Spleen (tissue), 11 donors: ENCODE results near the gene PDPR. TPM values are rescaled to one million over a fixed set of nuclear protein-coding genes. Genes with fewer than 3 reads are reported as not detected.
A peak's percentile ranks its signal among the peaks of the same experiment; 100 is the strongest.

ENCODE experiments used
- DNase-seq: peaks from one replicate; pipeline ENCODE4 v3.0.0-alpha.2; 2020
- H3K27ac ChIP-seq, 8 donors: fragments of 200-600 bp; sonication (generic) in 7 of 8; 1 replicate in 4 of 8; 2 replicates in 4 of 8; pipeline versions ENCODE4 v1.5.0 to v1.8.0; 2016 to 2021; ENCODE audit warnings: inconsistent platforms in 4 of 8, mild to moderate bottlenecking in 4 of 8, moderate library complexity in 1 of 8
- H3K27me3 ChIP-seq, 7 donors: fragments of 200-600 bp; sonication (generic) in 6 of 7; replicated peaks in 1 of 7; 1 replicate in 4 of 7; 2 replicates in 3 of 7; pipeline versions ENCODE4 v1.5.0 to v1.8.0; 2016 to 2021; ENCODE audit warnings: inconsistent platforms in 3 of 7, mild to moderate bottlenecking in 1 of 7
- H3K36me3 ChIP-seq, 6 donors: fragments of 200-600 bp; sonication (generic) in 5 of 6; 1 replicate in 4 of 6; 2 replicates in 2 of 6; pipeline versions ENCODE4 v1.5.0 to v1.8.0; 2016 to 2021; ENCODE audit warnings: inconsistent platforms in 2 of 6
- H3K4me1 ChIP-seq, 6 donors: fragments of 200-600 bp; sonication (generic) in 5 of 6; 1 replicate in 3 of 6; 2 replicates in 3 of 6; pipeline versions ENCODE4 v1.5.0 to v1.8.0; 2016 to 2021; ENCODE audit warnings: inconsistent platforms in 3 of 6
- H3K4me3 ChIP-seq, 8 donors: fragments of 200-600 bp; sonication (generic) in 7 of 8; 1 replicate in 4 of 8; 2 replicates in 4 of 8; pipeline versions ENCODE4 v1.5.0 to v1.8.0; 2016 to 2021; ENCODE audit warnings: inconsistent platforms in 4 of 8, mild to moderate bottlenecking in 4 of 8, moderate library complexity in 2 of 8
- H3K9me3 ChIP-seq, 8 donors: fragments of 200-600 bp; sonication (generic) in 7 of 8; 1 replicate in 4 of 8; 2 replicates in 4 of 8; pipeline versions ENCODE4 v1.5.0 to v1.8.0; 2016 to 2021; ENCODE audit warnings: inconsistent platforms in 4 of 8
- CTCF ChIP-seq, 11 experiments: fragments of 200-600 bp in 7 of 11; fragments of 450-650 bp in 4 of 11; sonication (generic) in 4 of 11; IDR thresholded peaks in 8 of 11; conservative IDR thresholded peaks in 3 of 11; 1 replicate in 7 of 11; 2 replicates in 4 of 11; pipeline versions ENCODE4 v1.4.0 to v1.8.0; 2016 to 2021; ENCODE audit warnings: antibody characterized with exemption in 11 of 11, inconsistent platforms in 4 of 11, mild to moderate bottlenecking in 1 of 11
- POLR2A ChIP-seq, 3 donors: fragments of 450-650 bp; IDR thresholded peaks; one replicate each; pipeline ENCODE4 v1.5.1; 2017; ENCODE audit warnings: antibody characterized with exemption in 3 of 3, mild to moderate bottlenecking in 1 of 3
- POLR2AphosphoS5 ChIP-seq, 3 donors: sonication (generic); formaldehyde crosslinking; IDR thresholded peaks; one replicate each; pipeline ENCODE4 v1.5.1; 2017; ENCODE audit warnings: antibody characterized with exemption in 3 of 3
- WGBS, 5 donors: extraction: QIAGEN DNeasy Blood & Tissue Kit in 3 of 5; methylation state at CpG; one replicate each; pipeline versions ENCODE4 v1.1.5 to v1.1.7; 2013 to 2018; 5-methylcytosine and 5-hydroxymethylcytosine counted together
- intact Hi-C: fragments of 100-400 bp; cut with DNase I; formaldehyde crosslinking; loops from one replicate; pipeline ENCODE4 v1.15.0; 2023; ENCODE audit warnings: low total_unique reads
- polyA plus RNA-seq, 3 donors: library from polyadenylated mRNA; stranded (reverse); fragments of 200-250 nt; gene quantifications; one replicate each; pipeline ENCODE4 v1.2.1, GENCODE V29; 2013
- total RNA-seq, 7 donors: library from RNA; depleted of rRNA in 3 of 7; stranded (reverse); fragments of >200 nt in 3 of 7; fragmentation: NEBNext Ultra II Directional in 4 of 7; extraction: Animal tissue kit (Norgen Biotek cat#: 25700) in 4 of 7; gene quantifications; one replicate each; pipeline versions ENCODE4 v1.1.0 to v1.2.1, GENCODE V29; 2016 to 2021
- donor health status: healthy with polysubstance abuse.
- donor health status: DM: no; HTN: no; CAD: no; lungs with moderate emphysema.
- donor health status: DM: no; HTN: no; CAD: no.
- donor health status: Bipolar disorder and iron deficiency.
- donor health status: healthy.
- donor health status: DM: no; HTN: no; CAD: no.
- donor health status: DM: yes; HTN: yes; CAD: no.

The PDPR gene
- total and polyA plus RNA-seq, 10 donors = 4.6 to 48.4 (median 28.9) TPM

- 86 to 93% (median 86%) methylated on average over 11 of the region's 11 CpGs for WGBS, 5 donors
- intact Hi-C loops = no loop called here
- peak; percentile 70 for DNase-seq
These were observed 43.0 kb downstream of the PDPR start for GRCh38 chr16:70157105-70157476.

GRCh38 chr16:70157477-70158260 lies 43.5 kb downstream of the PDPR start:
- 84 to 94% (median 92%) methylated on average over 8 of the region's 8 CpGs for WGBS, 5 donors
- intact Hi-C loops = no loop called here
- Histone ChIP-seq H3K27me3 (no peaks in the 10 kb centered on the region), H3K4me3 (no peak overlapping the region), H3K9me3 (no peaks in the 10 kb centered on the region), H3K4me1 (no peaks in the 10 kb centered on the region), H3K36me3 (peaks cover 43 to 100% (median 100%) of the 10 kb centered on the region in 6 donors), H3K27ac (no peak overlapping the region)
- peak; percentile 51 for DNase-seq
- no peak for TF ChIP-seq POLR2A (IDR thresholded peaks at IDR 0.05)
- TF ChIP-seq POLR2AphosphoS5 (IDR thresholded peaks at IDR 0.05) = no peak
- no peak for TF ChIP-seq CTCF (IDR thresholded peaks at IDR 0.05 in 8 of 11, conservative IDR thresholded peaks at IDR 0.05 in 3 of 11)

More at GRCh38 chr16:70157105-70157476, 43.0 kb downstream of the PDPR start:
- Histone ChIP-seq H3K27me3 (no peaks in the 10 kb centered on the region), H3K4me1 (no peaks in the 10 kb centered on the region), H3K4me3 (no peak overlapping the region), H3K36me3 (peaks cover 47 to 100% (median 100%) of the 10 kb centered on the region in 6 donors), H3K9me3 (no peaks in the 10 kb centered on the region), H3K27ac (no peak overlapping the region)
- TF ChIP-seq CTCF (IDR thresholded peaks at IDR 0.05 in 8 of 11, conservative IDR thresholded peaks at IDR 0.05 in 3 of 11) (no peak), POLR2AphosphoS5 (IDR thresholded peaks at IDR 0.05) (peak in 1 of 3 donors; percentile 60)

- no peak overlapping the region for H3K4me3 ChIP-seq
- TF ChIP-seq POLR2AphosphoS5 (IDR thresholded peaks at IDR 0.05) (no peak), POLR2A (IDR thresholded peaks at IDR 0.05) (no peak), CTCF (IDR thresholded peaks at IDR 0.05 in 8 of 11, conservative IDR thresholded peaks at IDR 0.05 in 3 of 11) (no peak)
- DNase-seq = peak; percentile 62
- peaks cover 39 to 97% (median 95%) of the 10 kb centered on the region in 6 donors for H3K36me3 ChIP-seq
- H3K27me3 ChIP-seq = no peaks in the 10 kb centered on the region
- H3K27ac ChIP-seq = no peak overlapping the region
- intact Hi-C loops = no loop called here
- 80 to 91% (median 89%) methylated on average over 7 of the region's 7 CpGs for WGBS, 5 donors
- no peaks in the 10 kb centered on the region for H3K4me1 ChIP-seq
- H3K9me3 ChIP-seq = no peaks in the 10 kb centered on the region
These were observed 44.3 kb downstream of the PDPR start for GRCh38 chr16:70158261-70158939.
